Stimulated activated CD4-positive, alpha-beta T cell treated with anti-CD3 and anti-CD28 coated beads, Interleukin-1b, Interleukin-23, amount 100 ng/mL, for 24 hours (primary cell): ENCODE data around the gene PTX3.

Source experiments
- DNase-seq, 4 experiments: peaks; one replicate each; pipeline ENCODE4 v3.0.0-alpha.2; 2020; ENCODE audit warnings: low read depth in 4 of 4, low spot score in 1 of 4

PTX3 gene

DNA sequence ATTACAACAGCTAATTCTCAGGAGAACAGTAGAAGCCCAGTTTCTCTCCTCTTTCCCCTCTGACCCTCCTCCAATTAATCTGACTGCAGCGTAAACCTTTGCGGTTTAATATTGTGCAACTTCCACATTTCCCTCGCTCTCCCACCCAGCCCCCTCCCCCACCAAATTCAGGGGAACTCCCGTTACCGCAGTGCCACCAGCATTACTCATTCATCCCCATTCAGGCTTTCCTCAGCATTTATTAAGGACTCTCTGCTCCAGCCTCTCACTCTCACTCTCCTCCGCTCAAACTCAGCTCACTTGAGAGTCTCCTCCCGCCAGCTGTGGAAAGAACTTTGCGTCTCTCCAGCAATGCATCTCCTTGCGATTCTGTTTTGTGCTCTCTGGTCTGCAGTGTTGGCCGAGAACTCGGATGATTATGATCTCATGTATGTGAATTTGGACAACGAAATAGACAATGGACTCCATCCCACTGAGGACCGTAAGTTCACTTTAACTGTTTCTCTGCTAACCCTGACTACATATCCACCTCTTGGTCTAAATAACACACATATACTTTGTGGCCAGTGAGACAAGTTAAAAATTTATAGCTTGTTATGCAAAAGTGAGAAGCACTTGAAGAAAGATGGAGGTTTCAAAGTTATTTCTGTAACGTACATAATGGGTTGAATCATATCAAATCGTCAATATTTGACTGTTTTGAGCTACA lies at the start of gene PTX3:
TSS of gene PTX3 (plus strand) at position 268 of the 709 bp plus-strand sequence. CDS start at position 352, 84 bp downstream.
- no peak for DNase-seq

DNA sequence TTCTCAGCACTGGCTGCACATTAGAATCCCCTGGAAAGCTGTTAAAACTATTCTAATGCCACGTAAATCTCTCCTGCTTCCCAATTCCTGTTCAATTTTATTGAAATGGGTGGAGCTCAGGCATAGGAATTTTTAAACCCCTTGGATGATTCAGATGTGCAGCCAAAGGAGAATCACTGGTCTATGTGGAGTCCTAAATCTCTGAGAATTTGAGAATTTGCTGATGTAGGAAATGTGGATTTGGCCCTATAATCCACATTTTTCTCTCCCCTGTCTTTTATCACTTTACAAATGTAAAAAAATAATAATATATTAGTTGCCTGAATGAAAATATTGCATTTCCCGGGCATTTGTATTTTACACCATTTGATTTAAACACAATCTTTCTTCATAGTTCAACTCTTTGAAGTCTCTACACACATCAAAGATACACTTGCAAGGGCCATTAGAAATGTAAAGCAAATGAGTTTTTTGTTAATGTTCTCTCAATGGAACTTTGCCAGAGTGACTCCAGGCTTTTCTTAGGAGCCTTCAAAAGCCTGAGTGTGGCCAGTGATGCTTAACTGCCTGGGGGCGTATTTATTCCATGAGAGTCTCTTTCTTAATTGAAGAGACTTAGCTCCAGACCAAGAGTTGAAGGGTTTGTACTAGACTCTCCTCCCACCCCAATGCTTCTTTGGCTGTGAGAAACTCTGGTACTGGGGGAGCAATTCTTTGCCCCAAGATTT lies 48.8 kb upstream of the PTX3 start:
- DNase-seq: no peak

DNA sequence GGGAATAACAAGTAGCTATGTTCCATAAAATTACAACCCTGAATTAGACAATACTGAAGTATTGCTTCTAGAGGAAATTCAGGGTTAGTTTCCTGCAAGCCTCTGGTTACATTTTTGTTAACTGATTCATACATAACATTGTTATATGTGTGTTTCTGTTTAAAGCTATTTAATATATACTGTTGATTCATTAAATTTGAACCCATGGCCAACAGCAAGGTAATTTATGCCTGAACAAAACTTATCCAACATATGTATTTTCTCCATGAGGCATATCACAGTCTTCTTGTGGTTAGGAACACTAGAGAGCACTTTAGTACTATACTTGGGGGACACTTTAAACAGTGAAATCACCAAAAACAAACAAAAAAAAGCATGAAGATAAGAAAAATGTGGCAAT lies 47.7 kb upstream of the PTX3 start:
- DNase-seq: no peak

DNA sequence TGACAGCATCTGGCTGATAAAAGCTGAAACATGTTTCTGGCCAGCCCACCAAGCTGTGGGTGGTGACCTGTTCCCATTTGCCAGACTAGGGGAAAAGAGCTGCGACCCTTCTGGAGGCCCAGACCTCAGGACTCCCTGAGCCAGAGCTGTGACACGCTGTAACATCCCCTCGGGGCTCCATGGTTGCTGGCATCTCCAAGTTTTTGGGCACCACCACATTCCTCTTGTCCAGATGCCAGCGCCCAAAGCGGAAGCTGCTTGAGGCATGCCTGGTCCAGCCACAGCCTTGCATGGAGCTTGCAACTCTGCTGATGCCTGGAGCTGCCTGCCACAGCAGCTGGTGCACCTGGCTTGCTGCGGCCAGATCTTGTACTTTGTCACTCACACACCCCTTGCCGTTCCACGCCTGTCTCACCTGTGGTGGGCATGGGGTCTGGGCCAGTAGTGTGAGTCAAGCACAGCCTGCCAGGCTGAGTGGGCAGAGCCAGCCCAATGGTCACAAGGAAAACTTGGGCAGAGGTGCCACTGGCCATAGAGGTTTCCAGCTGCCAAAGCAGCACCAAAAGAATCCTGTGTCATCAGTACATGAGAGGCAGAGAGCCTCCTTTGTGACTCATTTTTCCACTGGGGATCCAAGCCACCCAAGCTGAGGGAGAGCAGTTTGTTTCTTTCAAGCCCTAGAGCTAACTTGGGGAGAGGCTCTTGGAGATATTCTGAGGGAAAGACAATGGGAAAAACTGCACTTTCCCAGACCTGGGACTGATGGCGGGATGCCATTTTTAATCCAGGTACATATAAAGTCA lies 45.7 kb upstream of the PTX3 start:
- no peak for DNase-seq

DNA sequence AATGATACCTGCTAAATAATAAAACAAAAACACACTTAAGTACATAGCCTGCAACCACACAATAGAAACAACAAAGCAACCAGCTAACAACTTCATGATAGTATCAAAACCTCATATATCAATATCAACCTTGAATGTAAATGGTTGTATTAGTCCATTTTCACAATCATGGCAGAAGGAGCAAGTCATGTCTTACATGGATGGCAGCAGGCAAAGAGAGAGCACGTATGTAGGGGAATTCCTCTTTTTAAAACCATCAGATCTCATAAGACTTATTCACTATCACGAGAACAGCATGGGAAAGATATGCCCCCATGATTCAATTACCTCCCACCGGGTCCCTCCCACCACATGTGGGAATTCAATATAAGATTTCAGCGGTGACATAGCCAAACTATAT lies 44.5 kb upstream of the PTX3 start:
- DNase-seq: no peak

DNA sequence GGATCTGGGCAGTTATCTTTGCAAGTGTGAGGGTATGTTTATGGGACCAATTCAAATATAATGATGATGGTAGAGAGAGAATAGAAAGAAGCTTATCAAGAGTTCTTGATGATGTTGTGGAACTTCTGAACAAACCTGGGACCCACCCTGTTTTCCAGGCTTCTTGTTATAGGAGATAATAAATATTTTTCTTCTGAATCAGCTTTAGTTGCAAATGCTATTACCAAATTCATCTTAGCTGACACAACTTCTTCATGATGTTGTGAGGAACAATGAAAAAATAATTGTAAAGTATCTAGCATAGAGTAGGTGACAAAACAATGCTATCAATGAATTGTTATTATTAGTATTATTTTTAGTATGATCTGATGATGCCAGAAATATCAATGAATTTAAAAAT lies 43.5 kb upstream of the PTX3 start:
- no peak for DNase-seq

DNA sequence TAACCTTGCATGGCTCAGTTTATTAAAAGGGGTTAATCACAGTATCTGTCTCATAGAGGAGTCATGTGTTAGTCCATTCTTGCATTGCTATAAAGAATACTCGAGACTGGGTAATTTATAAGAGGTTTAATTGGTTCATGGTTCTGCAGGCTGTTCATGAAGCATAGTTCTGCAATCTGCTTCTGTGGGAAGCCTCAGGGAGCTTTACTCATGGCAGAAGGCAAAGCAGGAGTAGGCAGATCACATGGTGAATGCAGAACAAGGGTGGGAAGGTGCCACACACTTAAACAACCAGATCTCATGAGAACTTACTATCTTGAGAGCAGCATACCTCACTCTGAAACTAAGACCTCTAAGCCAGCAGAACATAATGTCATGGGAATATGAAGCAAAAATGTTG lies 42.2 kb upstream of the PTX3 start:
- DNase-seq: no peak

DNA sequence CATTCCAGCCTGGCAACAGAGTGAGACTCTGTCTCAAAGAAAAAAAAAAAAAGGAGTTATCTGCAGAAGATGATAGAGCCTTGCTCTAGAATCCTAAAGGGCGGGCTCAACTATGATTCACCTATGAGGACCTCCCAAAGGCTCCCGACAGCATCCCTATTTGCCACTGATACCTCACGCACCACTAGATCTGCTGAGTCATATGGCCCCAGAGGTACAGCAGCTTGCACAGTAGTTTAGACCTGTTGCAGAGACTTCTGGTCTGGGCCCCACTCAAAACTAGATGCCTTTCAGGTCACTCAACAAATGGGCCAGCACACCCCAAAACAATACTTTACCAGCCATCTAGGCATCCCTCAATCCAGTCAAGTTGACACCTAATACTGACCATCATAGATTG lies 38.1 kb upstream of the PTX3 start:
- no peak for DNase-seq

DNA sequence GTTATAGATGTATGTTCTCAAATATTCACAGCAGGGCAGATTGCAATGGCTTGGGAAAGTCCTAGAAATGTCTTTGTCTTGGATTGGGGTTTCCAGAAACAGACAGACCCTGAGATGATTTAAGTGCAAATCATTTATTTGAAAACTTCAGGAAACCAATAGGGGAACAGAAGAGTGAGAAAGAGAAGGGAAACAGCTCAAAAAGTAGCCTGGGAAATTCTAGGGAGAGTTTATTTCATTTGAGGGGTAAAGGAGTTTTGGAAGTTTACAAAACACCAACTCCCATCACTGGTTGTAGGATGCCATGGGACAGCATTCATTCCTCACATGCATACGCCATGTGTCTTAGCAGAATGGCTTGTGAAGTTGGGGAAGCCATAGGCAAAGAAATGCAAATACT lies 32.3 kb upstream of the PTX3 start:
- no peak for DNase-seq

DNA sequence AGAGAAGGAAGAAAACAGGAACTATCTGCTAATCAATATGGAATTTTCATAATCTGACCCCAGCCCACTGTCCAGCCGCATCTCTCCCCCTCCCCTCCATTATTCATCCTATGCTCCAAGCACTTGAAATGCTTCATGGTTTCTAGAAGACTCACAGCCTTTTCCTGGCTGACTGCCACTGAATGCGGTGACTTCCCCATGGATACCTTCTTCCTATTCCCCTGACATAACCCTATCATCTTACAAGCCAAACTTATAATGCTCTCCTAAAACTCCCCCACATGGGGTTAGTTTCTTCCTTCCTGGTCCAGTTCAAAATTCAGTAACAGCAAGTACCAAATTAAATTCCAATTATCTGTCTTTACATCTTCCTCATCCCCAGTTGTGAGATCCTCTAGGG lies 31.2 kb upstream of the PTX3 start:
- no peak for DNase-seq

DNA sequence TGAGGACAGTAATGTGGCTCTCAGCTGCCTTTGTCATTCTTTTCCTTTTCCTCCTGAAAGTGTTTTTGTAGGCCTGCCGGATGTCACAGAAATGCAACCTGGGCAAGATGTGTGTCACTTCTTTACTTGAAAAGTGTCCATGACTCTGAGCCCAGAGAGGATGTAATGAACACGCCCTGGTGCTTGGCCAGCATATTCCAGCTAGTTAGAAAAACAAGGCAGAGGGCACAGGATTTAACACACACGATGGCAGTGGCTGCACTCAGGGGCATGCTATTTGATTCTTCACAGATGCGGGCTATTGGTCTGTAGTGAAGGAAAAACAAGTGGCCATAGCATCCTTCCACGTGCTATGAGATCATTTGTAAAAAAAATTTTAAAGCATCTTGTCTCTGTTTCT lies 30.3 kb upstream of the PTX3 start:
- no peak for DNase-seq

DNA sequence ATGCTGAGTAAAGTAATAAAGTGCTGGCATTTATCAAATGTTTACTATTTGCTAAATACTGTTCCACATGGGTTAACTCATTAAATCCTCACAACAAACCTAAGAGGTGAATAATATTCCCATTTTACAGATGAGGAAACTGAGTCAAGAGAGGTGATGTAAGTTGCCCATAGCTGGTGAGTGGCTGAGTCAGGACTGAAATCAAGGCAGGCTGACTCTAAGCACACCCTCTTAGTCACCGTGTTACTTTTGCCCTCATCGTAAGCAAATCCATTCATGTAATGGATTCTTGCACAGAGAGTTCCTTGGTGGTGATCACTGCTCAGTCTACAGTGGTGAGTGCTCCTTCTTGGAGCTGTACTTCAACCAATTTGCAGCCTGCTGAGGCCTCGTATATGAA lies 28.9 kb upstream of the PTX3 start:
- DNase-seq: no peak

DNA sequence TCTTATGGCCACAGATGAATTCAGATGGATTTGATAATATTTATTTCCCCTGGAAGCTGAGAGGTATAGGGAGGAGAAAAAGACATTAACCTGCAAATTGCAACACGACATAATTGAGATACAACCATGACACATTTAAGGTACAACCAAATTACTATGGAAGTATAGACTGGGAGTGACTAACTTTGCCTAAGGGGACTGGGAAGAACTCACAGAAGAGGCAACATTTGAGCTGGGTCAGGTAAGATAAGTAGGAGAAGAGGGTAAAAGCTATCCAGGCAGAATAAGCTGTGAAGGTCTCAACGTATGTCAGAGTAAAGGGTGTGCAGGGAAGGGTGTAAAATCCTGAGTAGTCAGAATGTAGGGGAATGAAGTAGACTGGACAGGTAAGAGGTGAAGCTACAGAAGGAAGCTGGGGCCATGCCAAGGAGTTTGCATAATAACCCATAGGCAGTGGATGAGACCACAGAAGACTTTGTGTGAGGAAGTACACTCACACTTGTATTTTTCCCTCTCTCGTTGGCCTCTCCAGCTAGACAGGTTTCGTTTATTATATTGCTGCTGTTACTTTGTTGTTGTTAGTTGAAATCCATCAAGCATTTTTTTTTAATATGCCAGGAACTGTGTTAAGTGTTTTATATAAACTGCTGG lies 28.0 kb upstream of the PTX3 start:
- no peak for DNase-seq

DNA sequence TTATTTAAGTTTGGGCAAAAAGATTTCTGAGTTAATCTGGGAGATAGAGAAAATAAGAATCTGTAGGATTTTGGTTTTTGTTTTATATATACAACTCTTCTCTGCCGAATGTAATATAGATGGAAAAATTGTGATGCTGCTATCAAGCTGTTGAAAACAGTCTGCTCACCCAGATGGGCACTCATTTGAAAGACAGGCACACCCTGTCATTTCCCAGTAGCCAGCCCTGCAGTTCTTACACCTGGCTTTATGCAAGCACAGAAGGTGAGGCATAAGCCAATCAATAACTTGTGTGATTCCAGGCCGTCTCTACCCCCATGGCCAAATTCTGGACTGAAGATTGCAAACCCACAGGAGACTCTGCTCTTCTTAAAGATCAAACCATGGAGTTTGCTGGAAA lies 27.1 kb upstream of the PTX3 start:
- DNase-seq: no peak

DNA sequence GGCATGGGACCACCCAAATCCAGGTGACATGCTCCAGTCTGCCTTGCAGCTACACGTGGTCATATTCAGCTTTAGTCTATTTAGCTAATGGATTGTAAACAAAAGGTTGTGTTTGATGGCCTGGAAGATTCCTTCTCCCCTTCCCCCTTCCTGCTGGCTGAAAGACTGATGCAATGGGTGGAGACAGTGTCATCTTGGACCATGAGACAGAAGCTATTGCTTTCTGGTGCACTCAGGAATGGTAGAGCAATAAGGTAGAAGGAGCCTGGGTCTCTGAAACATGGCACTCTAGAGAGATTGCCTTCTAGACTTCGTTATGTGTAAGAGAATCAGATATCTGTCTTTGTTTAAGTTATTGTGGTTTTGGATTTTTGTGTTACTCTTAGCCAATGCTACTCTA lies 25.7 kb upstream of the PTX3 start:
- no peak for DNase-seq

DNA sequence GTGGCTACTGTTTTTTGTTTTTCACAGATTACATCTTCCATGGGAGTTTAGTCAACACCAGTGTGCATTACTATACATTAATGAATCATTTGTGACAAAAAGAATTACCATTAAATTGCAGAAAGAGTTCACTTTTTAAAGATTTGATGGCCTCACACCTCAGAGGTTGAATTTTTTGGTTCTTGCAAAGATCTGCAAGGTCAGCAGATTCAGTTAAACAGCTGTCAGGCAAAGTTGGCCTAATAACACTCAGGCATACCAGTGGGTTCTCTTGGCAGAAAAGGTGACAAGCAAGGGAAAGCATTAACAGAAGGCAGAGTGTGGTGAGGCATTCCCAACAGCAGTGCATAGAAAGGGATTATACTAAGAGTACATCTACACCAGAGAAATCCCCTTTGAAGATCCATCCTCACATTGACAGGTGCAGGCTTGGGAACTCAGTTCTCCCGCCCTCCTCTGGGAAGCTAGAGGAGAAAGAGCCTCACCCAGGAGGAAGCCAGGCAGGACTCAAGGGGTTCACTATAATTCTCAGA lies 24.3 kb upstream of the PTX3 start:
- DNase-seq: no peak

DNA sequence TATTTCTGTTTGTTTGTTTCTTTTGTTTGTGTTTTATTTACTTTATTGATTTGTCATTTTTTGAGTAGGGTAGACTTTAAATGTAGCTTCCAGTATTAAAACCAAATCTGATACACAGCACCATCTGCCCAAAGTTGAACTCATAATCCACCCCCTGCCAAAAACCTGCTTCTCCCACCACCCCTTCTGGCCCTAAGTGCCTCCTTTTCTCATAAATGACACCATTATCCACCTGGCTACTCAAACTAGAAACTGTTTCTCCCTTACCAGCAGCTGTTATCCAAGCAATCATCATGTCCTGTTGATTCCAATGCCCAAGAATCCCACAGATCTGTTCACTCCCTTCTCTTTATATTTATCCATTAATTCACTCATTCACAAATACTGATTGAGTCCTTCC lies 21.8 kb upstream of the PTX3 start:
- no peak for DNase-seq

DNA sequence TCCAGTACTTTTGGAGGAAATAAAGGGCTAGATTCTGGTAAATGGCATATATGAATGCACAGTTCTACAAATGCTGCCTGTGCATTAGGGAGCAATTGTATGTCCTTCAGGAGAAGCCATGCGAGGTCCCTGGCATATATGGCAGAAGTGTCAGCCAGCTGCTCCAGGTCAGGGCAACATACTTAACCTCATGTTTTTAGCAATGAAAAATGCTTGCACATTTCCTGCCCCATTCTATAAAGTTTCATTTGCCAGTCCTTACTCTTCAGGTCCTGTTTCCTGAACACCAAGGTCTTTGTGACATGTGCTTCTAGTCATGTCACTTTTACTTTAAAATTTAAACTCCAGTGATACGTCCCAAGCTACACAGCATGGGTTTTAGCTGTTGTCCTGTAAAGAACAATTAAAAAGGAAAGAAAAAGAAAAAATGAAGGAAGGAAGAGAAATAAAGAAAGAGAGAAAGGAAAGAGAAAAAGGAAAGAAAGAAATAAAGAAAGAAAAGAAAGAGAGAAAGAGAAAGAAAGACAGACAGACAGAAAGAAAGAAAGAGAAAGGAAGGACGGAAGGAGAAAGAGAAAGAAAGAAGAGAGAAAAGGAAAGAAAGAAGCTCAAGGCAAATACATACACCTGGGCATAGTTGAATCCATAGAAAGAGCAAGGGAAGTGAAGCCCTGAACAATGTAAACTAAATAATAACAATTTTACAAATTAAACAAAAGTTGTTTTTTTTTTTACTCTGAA lies 20.1 kb upstream of the PTX3 start:
- no peak for DNase-seq

DNA sequence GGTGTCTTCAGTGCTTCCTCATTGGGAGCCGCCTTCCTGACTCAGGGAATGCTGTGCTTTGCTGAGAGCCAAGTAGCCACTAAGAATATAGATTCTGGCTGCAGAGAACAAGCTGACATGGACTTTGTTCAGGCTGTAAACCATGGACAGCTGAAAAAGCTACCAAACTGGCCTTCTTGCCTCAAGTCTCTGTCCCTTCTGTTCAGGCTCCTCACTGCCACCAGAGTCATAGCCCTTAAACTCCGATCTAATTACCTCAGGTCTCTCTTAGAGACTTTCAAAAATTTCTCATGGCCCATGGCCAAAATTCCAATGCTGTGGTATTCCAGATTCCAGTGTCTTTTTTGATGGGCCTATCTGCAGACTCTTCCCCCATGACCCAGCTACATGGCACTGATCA lies 19.4 kb upstream of the PTX3 start:
- DNase-seq: no peak

DNA sequence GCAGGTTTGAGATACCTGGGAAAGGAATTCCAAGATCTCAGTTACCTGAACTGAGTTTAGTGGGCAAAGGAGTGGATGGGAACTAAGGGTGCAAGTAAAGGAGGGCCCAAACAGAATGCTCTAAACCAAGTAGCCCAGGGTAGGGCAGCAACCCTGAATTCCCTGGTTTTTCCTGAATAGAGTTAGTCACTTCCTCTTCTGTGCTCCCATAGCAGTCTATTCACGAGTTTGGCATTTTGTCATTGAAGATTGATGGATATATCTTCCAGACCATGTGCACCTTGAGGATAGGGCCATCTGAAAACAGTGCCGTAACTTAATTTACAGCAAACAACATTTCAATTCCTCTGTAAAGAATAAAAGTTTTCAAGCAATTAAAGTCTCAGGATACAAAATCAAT lies 18.5 kb upstream of the PTX3 start:
- DNase-seq: no peak
